Astrocyte of the cerebellum (primary cell): Measurements from ENCODE around the gene OR6C6.

ENCODE experiments used
- DNase-seq: peaks from one replicate; pipeline ENCODE4 v3.0.0-alpha.2; 2011; ENCODE audit warnings: low read depth
- H3K4me3 ChIP-seq: 2 replicates; pipeline ENCODE4 v1.5.1; 2011; ENCODE audit warnings: mild to moderate bottlenecking, low read depth, low read length, moderate library complexity
- CTCF ChIP-seq: IDR thresholded peaks from 2 replicates; pipeline ENCODE4 v1.5.1; 2012; ENCODE audit warnings: low read length, low read depth, moderate library complexity, mild to moderate bottlenecking; ENCODE audit errors: missing control alignments
- in situ Hi-C: cut with HindIII; loops from 2 replicates; pipeline ENCODE4 v1.10.0; 2017; ENCODE audit warnings: low sequenced_read_pairs

OR6C6 gene

GRCh38 chr12:55280991-55281390, 15.4 kb downstream of the OR6C6 start:
- H3K4me3 ChIP-seq, result no peak overlapping the region
- no peak for DNase-seq
- in situ Hi-C loops, result no loop called here
- no peak for TF ChIP-seq CTCF

- DNase-seq, result no peak
- no peak overlapping the region for H3K4me3 ChIP-seq
- no peak for TF ChIP-seq CTCF
- in situ Hi-C loops, result no loop called here
Observed at GRCh38 chr12:55258303-55258702, 38.1 kb downstream of the OR6C6 start.

- DNase-seq, result no peak
- no peak overlapping the region for H3K4me3 ChIP-seq
- TF ChIP-seq CTCF, result no peak
- in situ Hi-C loops, result no loop called here
Observed at GRCh38 chr12:55256831-55257230, 39.5 kb downstream of the OR6C6 start.

GRCh38 chr12:55253281-55253680, 43.1 kb downstream of the OR6C6 start:
- H3K4me3 ChIP-seq, result no peak overlapping the region
- in situ Hi-C loops, result no loop called here
- DNase-seq, result no peak
- no peak for TF ChIP-seq CTCF

- in situ Hi-C loops, result no loop called here
- no peak for TF ChIP-seq CTCF
- no peak overlapping the region for H3K4me3 ChIP-seq
- no peak for DNase-seq
Observed at GRCh38 chr12:55250944-55251343, 45.4 kb downstream of the OR6C6 start.

- TF ChIP-seq CTCF, result no peak
- no peak for DNase-seq
- H3K4me3 ChIP-seq, result no peak overlapping the region
- in situ Hi-C loops, result no loop called here
Observed at GRCh38 chr12:55246159-55246558, 50.2 kb downstream of the OR6C6 start.

- DNase-seq, result no peak
- TF ChIP-seq CTCF, result no peak
- in situ Hi-C loops, result no loop called here
- no peak within 1 kb of the TSS for H3K4me3 ChIP-seq
Observed at GRCh38 chr12:55244309-55244708, 52.1 kb downstream of the OR6C6 start, which contains the start of gene OR6C74. Gene OR6C74 (plus strand): TSS chr12:55244609. CDS start chr12:55247288, 2,679 bp downstream.
